Caco-2 (cell line): ENCODE measurements around the gene DNAI7. TPM values are rescaled to one million over a fixed set of nuclear protein-coding genes. Genes with fewer than 3 reads are reported as not detected.

Experiments used
- BruUV-seq: library from RNA; stranded (reverse); fragments of 400-500 nt; replicated peaks from 2 replicates; lab custom pipeline; 2021; lab: Mats Ljungman, UMichigan
- CTCF ChIA-PET: fragments of 300-600 bp; sonication (Branson Sonifier 250); formaldehyde crosslinking; loops from one replicate; lab custom pipeline; 2022; ENCODE audit warnings: antibody characterized with exemption; lab: Charles Lee
- POLR2A ChIA-PET: fragments of 300-600 bp; sonication (Branson Sonifier 250); formaldehyde crosslinking; loops from one replicate; lab custom pipeline; 2022; ENCODE audit warnings: antibody characterized with exemption; lab: Charles Lee
- DNase-seq, 2 experiments: peaks; one replicate each; pipeline versions ENCODE4 v3.0.0 to v3.0.0-alpha.2; 2020 to 2022
- H3K27me3 ChIP-seq: replicated peaks from 2 replicates; pipeline ENCODE4 v1.6.0; 2011; ENCODE audit warnings: low read length; ENCODE audit not compliant: control insufficient read depth, insufficient read depth
- H3K36me3 ChIP-seq: 2 replicates; pipeline ENCODE4 v1.5.1; 2011; ENCODE audit warnings: low read length; ENCODE audit not compliant: control insufficient read depth, insufficient read depth
- H3K4me1 ChIP-seq: fragments of 250-450 bp; sonication (Bioruptor Pico); 2 replicates; pipeline ENCODE4 v1.5.1; 2020; ENCODE audit warnings: mild to moderate bottlenecking
- H3K4me3 ChIP-seq: 2 replicates; pipeline ENCODE4 v1.5.1; 2011; ENCODE audit warnings: low read depth, mild to moderate bottlenecking, control low read depth, low read length
- H3K9me3 ChIP-seq: fragments of 250-450 bp; sonication (Bioruptor Pico); 2 replicates; pipeline ENCODE4 v1.5.1; 2020; ENCODE audit warnings: mild to moderate bottlenecking, moderate library complexity
- H3K27ac Mint-ChIP-seq: one replicate; pipeline ENCODE4 v1.8.0; 2022; ENCODE audit warnings: mixed read lengths; ENCODE audit not compliant: unreplicated experiment
- H3K27me3 Mint-ChIP-seq: one replicate; pipeline ENCODE4 v1.8.0; 2022; ENCODE audit warnings: mixed read lengths; ENCODE audit not compliant: insufficient read depth, unreplicated experiment
- H3K36me3 Mint-ChIP-seq: one replicate; pipeline ENCODE4 v1.8.0; 2022; ENCODE audit warnings: mild to moderate bottlenecking, mixed read lengths; ENCODE audit not compliant: insufficient read depth, unreplicated experiment
- H3K4me1 Mint-ChIP-seq: one replicate; pipeline ENCODE4 v1.8.0; 2022; ENCODE audit warnings: low read depth, mixed read lengths; ENCODE audit not compliant: unreplicated experiment
- H3K4me3 Mint-ChIP-seq: one replicate; pipeline ENCODE4 v1.8.0; 2022; ENCODE audit warnings: mild to moderate bottlenecking, moderate library complexity, mixed read lengths; ENCODE audit not compliant: unreplicated experiment
- H3K9me3 Mint-ChIP-seq: one replicate; pipeline ENCODE4 v1.8.0; 2022; ENCODE audit warnings: mixed read lengths; ENCODE audit not compliant: unreplicated experiment
- intact Hi-C: fragments of 100-400 bp; cut with micrococcal nuclease; formaldehyde crosslinking; loops from one replicate; pipeline ENCODE4 v1.10.0; 2022; ENCODE audit not compliant: unreplicated experiment
- total RNA-seq: library from RNA; stranded (reverse); gene quantifications from 2 replicates; pipeline ENCODE4 v1.2.3, GENCODE V29; 2022
- TF ChIP-seq, protein P1 (sequence below), 2 experiments: fragments of 200-600 bp in 1 of 2; IDR thresholded peaks; 1 replicate in 1 of 2; 2 replicates in 1 of 2; pipeline versions ENCODE4 v1.5.1 to v1.8.0; 2011 to 2022; ENCODE audit warnings: antibody characterized with exemption in 1 of 2, control low read depth in 1 of 2, inconsistent platforms in 1 of 2, low read depth in 1 of 2, low read length in 1 of 2, mild to moderate bottlenecking in 1 of 2, moderate library complexity in 1 of 2; ENCODE audit not compliant: insufficient read depth in 1 of 2, severe bottlenecking in 1 of 2, unreplicated experiment in 1 of 2

DNAI7 gene
- total RNA-seq, 1 experiment from 2014 or later = 0.66 TPM

GRCh38 chr12:25151476-25151875 is 43.5 kb downstream of the DNAI7 start:
- intact Hi-C loops = no loop called here
- POLR2A ChIA-PET = no interaction called here
- no peak for DNase-seq

GRCh38 chr12:25146686-25147085 is 48.3 kb downstream of the DNAI7 start:
- no TSS peak for BruUV-seq
- Mint-ChIP-seq H3K27ac (no peak overlapping the region), H3K9me3 (no peaks in the 10 kb centered on the region), H3K36me3 (no peaks in the 10 kb centered on the region), H3K4me3 (no peak overlapping the region), H3K4me1 (peaks cover 15% of the 10 kb centered on the region), H3K27me3 (no peaks in the 10 kb centered on the region)
- no peak for DNase-seq
- ChIA-PET CTCF (interaction anchor here (1.2 kb wide), 1 partner anchor 8 kb away, joined by 3 read pairs; no protein-coding TSS in a partner anchor), POLR2A (no interaction called here)
- Histone ChIP-seq H3K36me3 (no peaks in the 10 kb centered on the region), H3K9me3 (no peaks in the 10 kb centered on the region), H3K4me3 (no peak overlapping the region), H3K4me1 (no peaks in the 10 kb centered on the region), H3K27me3 (no peaks in the 10 kb centered on the region; the same call in 1 of the 2 replicates)
- TF ChIP-seq, protein P1, sequence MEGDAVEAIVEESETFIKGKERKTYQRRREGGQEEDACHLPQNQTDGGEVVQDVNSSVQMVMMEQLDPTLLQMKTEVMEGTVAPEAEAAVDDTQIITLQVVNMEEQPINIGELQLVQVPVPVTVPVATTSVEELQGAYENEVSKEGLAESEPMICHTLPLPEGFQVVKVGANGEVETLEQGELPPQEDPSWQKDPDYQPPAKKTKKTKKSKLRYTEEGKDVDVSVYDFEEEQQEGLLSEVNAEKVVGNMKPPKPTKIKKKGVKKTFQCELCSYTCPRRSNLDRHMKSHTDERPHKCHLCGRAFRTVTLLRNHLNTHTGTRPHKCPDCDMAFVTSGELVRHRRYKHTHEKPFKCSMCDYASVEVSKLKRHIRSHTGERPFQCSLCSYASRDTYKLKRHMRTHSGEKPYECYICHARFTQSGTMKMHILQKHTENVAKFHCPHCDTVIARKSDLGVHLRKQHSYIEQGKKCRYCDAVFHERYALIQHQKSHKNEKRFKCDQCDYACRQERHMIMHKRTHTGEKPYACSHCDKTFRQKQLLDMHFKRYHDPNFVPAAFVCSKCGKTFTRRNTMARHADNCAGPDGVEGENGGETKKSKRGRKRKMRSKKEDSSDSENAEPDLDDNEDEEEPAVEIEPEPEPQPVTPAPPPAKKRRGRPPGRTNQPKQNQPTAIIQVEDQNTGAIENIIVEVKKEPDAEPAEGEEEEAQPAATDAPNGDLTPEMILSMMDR (IDR thresholded peaks at IDR 0.05; ENCODE audit: insufficient read depth in 1 of 2, low read depth in 1 of 2, low read length in 1 of 2, severe bottlenecking in 1 of 2, unreplicated experiment in 1 of 2) = no peak
- intact Hi-C loops = no loop called here

More at GRCh38 chr12:25151476-25151875, 43.5 kb downstream of the DNAI7 start:
- CTCF ChIA-PET = interaction anchor here (0.8 kb wide), 1 partner anchor 43 kb away, joined by 3 read pairs; the partner anchor contains the start of genes DNAI7 and ETFRF1
- 0 out of 2 replicates have a peak, but pooled peaks cover 3% of the 10 kb centered on the region for H3K9me3 ChIP-seq
- H3K27me3 ChIP-seq = no peaks in the 10 kb centered on the region
- BruUV-seq = no TSS peak
- Mint-ChIP-seq H3K27me3 (no peaks in the 10 kb centered on the region), H3K4me3 (no peak overlapping the region), H3K4me1 (peaks cover 6% of the 10 kb centered on the region), H3K36me3 (no peaks in the 10 kb centered on the region), H3K9me3 (no peaks in the 10 kb centered on the region), H3K27ac (no peak overlapping the region)
- H3K4me1 ChIP-seq = no peaks in the 10 kb centered on the region
- no peak overlapping the region for H3K4me3 ChIP-seq
- H3K36me3 ChIP-seq = no peaks in the 10 kb centered on the region
- TF ChIP-seq, protein P1 (IDR thresholded peaks at IDR 0.05; ENCODE audit: insufficient read depth in 1 of 2, low read depth in 1 of 2, low read length in 1 of 2, severe bottlenecking in 1 of 2, unreplicated experiment in 1 of 2) = no peak

GRCh38 chr12:25135531-25136154 is 59.3 kb downstream of the DNAI7 start:
- peaks cover 6% of the 10 kb centered on the region; the same call in 1 of the 2 replicates for H3K4me1 ChIP-seq
- H3K4me3 Mint-ChIP-seq = no peak overlapping the region
- H3K27me3 ChIP-seq = no peaks in the 10 kb centered on the region
- ChIA-PET POLR2A (no interaction called here), CTCF (interaction anchor here (0.8 to 1.1 kb wide), 3 partner anchors 17 to 175 kb away, joined by 3 read pairs; partner anchors contain the start of genes DNAI7 and ETFRF1)
- no peaks in the 10 kb centered on the region; the same call in 1 of the 2 replicates for H3K36me3 ChIP-seq
- intact Hi-C loops = no loop called here
- peak overlapping the region; percentile 75 for H3K27ac Mint-ChIP-seq
- peaks cover 18% of the 10 kb centered on the region for H3K9me3 Mint-ChIP-seq
- TF ChIP-seq, protein P1 (IDR thresholded peaks at IDR 0.05; ENCODE audit: insufficient read depth in 1 of 2, low read depth in 1 of 2, low read length in 1 of 2, severe bottlenecking in 1 of 2, unreplicated experiment in 1 of 2) = peak in 1 of 2 experiments; percentile 2
- H3K4me1 Mint-ChIP-seq = peaks cover 10% of the 10 kb centered on the region
- no peaks in the 10 kb centered on the region for H3K27me3 Mint-ChIP-seq
- peak; percentile 46 to 72 for DNase-seq
- no peak overlapping the region for H3K4me3 ChIP-seq
- no TSS peak for BruUV-seq
- no peaks in the 10 kb centered on the region for H3K36me3 Mint-ChIP-seq
- peaks cover 14% of the 10 kb centered on the region for H3K9me3 ChIP-seq
